Activated B cell treated with CpG ODN at 0.5 μM for 24 hours (primary cell): ENCODE results near the gene ANKRD49. TPM values are rescaled to one million over a fixed set of nuclear protein-coding genes. Genes with fewer than 3 reads are reported as not detected.
A peak's percentile ranks its signal among the peaks of the same experiment; 100 is the strongest.

Source experiments
- ATAC-seq: fragments of 200-7000 bp; cut with Tn5 transposase; one replicate; pipeline ENCODE4 v1.10.0; 2021; ENCODE audit warnings: low read depth, mild to moderate bottlenecking, moderate library complexity
- CTCF ChIA-PET: fragments of 350-600 bp; sonication (Branson Sonifier 250); formaldehyde crosslinking; loops from one replicate; lab custom pipeline; 2021; ENCODE audit warnings: antibody characterized with exemption; lab: Charles Lee
- POLR2A ChIA-PET: fragments of 350-600 bp; sonication (Branson Sonifier 250); formaldehyde crosslinking; loops from one replicate; lab custom pipeline; 2021; ENCODE audit warnings: antibody characterized with exemption; lab: Charles Lee
- DNase-seq: peaks from one replicate; pipeline ENCODE4 v3.0.0; 2022
- H3K27ac Mint-ChIP-seq: one replicate; pipeline ENCODE4 v1.8.0; 2020; ENCODE audit warnings: mixed read lengths
- H3K27me3 Mint-ChIP-seq: one replicate; pipeline ENCODE4 v1.8.0; 2021; ENCODE audit warnings: mixed read lengths
- H3K36me3 Mint-ChIP-seq: one replicate; pipeline ENCODE4 v1.8.0; 2021; ENCODE audit warnings: low read depth, mixed read lengths
- H3K4me1 Mint-ChIP-seq: one replicate; pipeline ENCODE4 v1.8.0; 2021; ENCODE audit warnings: mixed read lengths
- H3K4me3 Mint-ChIP-seq: one replicate; pipeline ENCODE4 v1.8.0; 2020; ENCODE audit warnings: mild to moderate bottlenecking, mixed read lengths
- H3K9me3 Mint-ChIP-seq: one replicate; pipeline ENCODE4 v1.8.0; 2020; ENCODE audit warnings: mixed read lengths
- CTCF ChIP-seq: fragments of 200-600 bp; IDR thresholded peaks from one replicate; pipeline ENCODE4 v1.8.0; 2022; ENCODE audit warnings: antibody characterized with exemption, mild to moderate bottlenecking
- intact Hi-C: fragments of 100-400 bp; cut with micrococcal nuclease; formaldehyde crosslinking; loops from one replicate; pipeline ENCODE4 v1.15.1; 2024
- total RNA-seq: library from RNA; stranded (reverse); gene quantifications from 2 replicates; pipeline ENCODE4 v1.2.3, GENCODE V29; 2022

Gene ANKRD49
- total RNA-seq, 1 donor from 2014 or later, result 46.5 TPM

GRCh38 chr11:94544646-94545263 is 51.0 kb downstream of the ANKRD49 start:
- peaks cover 4% of the 10 kb centered on the region for H3K36me3 Mint-ChIP-seq
- no peaks in the 10 kb centered on the region for H3K9me3 Mint-ChIP-seq
- H3K27me3 Mint-ChIP-seq, result peaks cover 8% of the 10 kb centered on the region
- POLR2A ChIA-PET, result interaction anchor here (1.3 kb wide), 1 partner anchor 522 kb away, joined by 6 read pairs; the partner anchor contains the start of gene SRSF8
- DNase-seq, result no peak
- CTCF ChIA-PET, result no interaction called here
- H3K4me3 Mint-ChIP-seq, result peak overlapping the region; percentile 70
- ATAC-seq, result no peak
- TF ChIP-seq CTCF, result no peak
- no peak overlapping the region for H3K27ac Mint-ChIP-seq
- intact Hi-C loops, result no loop called here
- peaks cover 17% of the 10 kb centered on the region for H3K4me1 Mint-ChIP-seq

- CTCF ChIA-PET, result interaction anchor here (1.1 kb wide), 1 partner anchor 1919 kb away, joined by 3 read pairs; no protein-coding TSS in a partner anchor
- DNase-seq, result no peak
- H3K4me3 Mint-ChIP-seq, result peak overlapping the region; percentile 70
- POLR2A ChIA-PET, result interaction anchor here (0.6 kb wide), 1 partner anchor 9 kb away, joined by 9 read pairs; no protein-coding TSS in a partner anchor
- peaks cover 20% of the 10 kb centered on the region for H3K4me1 Mint-ChIP-seq
- H3K27me3 Mint-ChIP-seq, result peaks cover 8% of the 10 kb centered on the region
- ATAC-seq, result no peak
- no peak overlapping the region for H3K27ac Mint-ChIP-seq
- TF ChIP-seq CTCF, result no peak
- peaks cover 4% of the 10 kb centered on the region for H3K36me3 Mint-ChIP-seq
- H3K9me3 Mint-ChIP-seq, result no peaks in the 10 kb centered on the region
- intact Hi-C loops, result no loop called here
Observed at GRCh38 chr11:94545264-94546161, 51.7 kb downstream of the ANKRD49 start.

- CTCF ChIA-PET, result interaction anchor here (1.1 kb wide), 1 partner anchor 1919 kb away, joined by 3 read pairs; no protein-coding TSS in a partner anchor
- H3K4me3 Mint-ChIP-seq, result peak overlapping the region; percentile 70
- intact Hi-C loops, result no loop called here
Observed at GRCh38 chr11:94546162-94546470, 52.3 kb downstream of the ANKRD49 start.

GRCh38 chr11:94546886-94547285 is 53.1 kb downstream of the ANKRD49 start:
- ATAC-seq (no peak), DNase-seq (no peak)
- H3K4me3 Mint-ChIP-seq, result peak overlapping the region; percentile 57
- ChIA-PET CTCF (no interaction called here), POLR2A (no interaction called here)
- intact Hi-C loops, result no loop called here
- H3K27ac Mint-ChIP-seq, result no peak overlapping the region
- H3K27me3 Mint-ChIP-seq, result peaks cover 2% of the 10 kb centered on the region
- no peak for TF ChIP-seq CTCF
- peaks cover 4% of the 10 kb centered on the region for H3K36me3 Mint-ChIP-seq
- H3K9me3 Mint-ChIP-seq, result no peaks in the 10 kb centered on the region
- peaks cover 21% of the 10 kb centered on the region for H3K4me1 Mint-ChIP-seq

More at GRCh38 chr11:94546162-94546470, 52.3 kb downstream of the ANKRD49 start:
- Mint-ChIP-seq H3K4me1 (peaks cover 21% of the 10 kb centered on the region), H3K27ac (no peak overlapping the region), H3K27me3 (peaks cover 8% of the 10 kb centered on the region), H3K9me3 (no peaks in the 10 kb centered on the region), H3K36me3 (peaks cover 4% of the 10 kb centered on the region)
- ATAC-seq, result no peak
- DNase-seq, result no peak
- POLR2A ChIA-PET, result no interaction called here
- TF ChIP-seq CTCF, result no peak

GRCh38 chr11:94549146-94549545 is 55.4 kb downstream of the ANKRD49 start:
- no peak for ATAC-seq
- ChIA-PET POLR2A (no interaction called here), CTCF (no interaction called here)
- no peak for TF ChIP-seq CTCF
- Mint-ChIP-seq H3K4me1 (peaks cover 10% of the 10 kb centered on the region), H3K36me3 (peaks cover 2% of the 10 kb centered on the region), H3K9me3 (no peaks in the 10 kb centered on the region), H3K27ac (no peak overlapping the region), H3K4me3 (no peak overlapping the region), H3K27me3 (no peaks in the 10 kb centered on the region)
- no peak for DNase-seq
- intact Hi-C loops, result no loop called here
